Measurements from ENCODE around the gene SPHKAP.
"Not testable (repeated sequence)": the region's sequence is repeated elsewhere in the genome, so short reads cannot be mapped to it uniquely, and the experiment has no call there.

SPHKAP gene

GRCh38 chr2:228094377-228094921 is 87.0 kb downstream of the SPHKAP start:
- no peak for DNase-seq (ENCODE audit: low read depth)

GRCh38 chr2:228092056-228092455 is 89.4 kb downstream of the SPHKAP start:
- DNase-seq (ENCODE audit: low read depth), result no peak

- no peak for DNase-seq (ENCODE audit: low read depth)
Measured at GRCh38 chr2:228086561-228086960, 94.9 kb downstream of the SPHKAP start.

DNA sequence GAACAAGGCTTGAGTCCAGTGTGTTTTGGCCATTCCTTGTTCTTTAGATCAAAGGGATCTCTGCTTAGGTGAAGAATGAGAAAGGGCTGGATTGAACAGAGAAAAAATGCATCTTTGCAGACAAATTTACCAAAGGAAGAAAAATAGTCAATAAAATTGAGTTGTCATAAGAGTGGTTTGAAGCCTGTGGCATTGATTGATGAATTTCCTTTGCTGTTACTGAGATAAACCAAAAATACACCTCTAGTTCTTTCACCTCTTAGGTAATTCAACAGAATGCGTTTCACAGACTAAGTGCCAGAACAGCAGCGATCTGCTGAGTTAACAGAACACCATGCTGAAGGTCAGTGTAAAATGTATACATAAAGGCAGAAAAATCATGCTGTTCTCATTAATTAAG is 96.8 kb downstream of the SPHKAP start:
- DNase-seq (ENCODE audit: low read depth), result no peak

GRCh38 chr2:228083131-228083530 is 98.4 kb downstream of the SPHKAP start:
- no peak for DNase-seq (ENCODE audit: low read depth)

- no peak for DNase-seq (ENCODE audit: low read depth)
Measured at GRCh38 chr2:228082571-228082970, 98.9 kb downstream of the SPHKAP start.

- DNase-seq (ENCODE audit: low read depth), result no peak
Measured at GRCh38 chr2:228079194-228079593, 102.3 kb downstream of the SPHKAP start.

DNA sequence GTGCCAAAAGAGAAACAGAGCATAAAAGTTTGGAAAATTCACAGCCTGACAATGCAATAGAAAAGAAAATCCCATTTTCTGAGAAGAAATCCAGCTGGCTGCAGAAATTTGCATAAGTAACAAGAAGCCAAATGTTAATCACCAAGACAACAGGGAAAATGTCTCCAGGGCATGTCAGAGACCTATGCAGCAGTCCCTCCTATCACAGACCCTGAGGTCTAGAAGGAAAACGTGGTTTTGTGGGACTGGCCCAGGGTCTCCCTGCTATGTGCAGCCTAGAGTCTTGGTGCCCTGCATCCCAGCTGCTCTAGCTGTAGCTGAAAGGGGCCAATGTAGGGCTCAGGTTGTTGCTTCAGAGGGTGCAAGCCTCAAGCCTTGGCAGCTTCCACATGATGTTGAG is 104.8 kb downstream of the SPHKAP start:
- not testable (repeated sequence) for DNase-seq (ENCODE audit: low read depth)

- DNase-seq (ENCODE audit: low read depth), result no peak
Measured at GRCh38 chr2:228072669-228073068, 108.8 kb downstream of the SPHKAP start.

DNA sequence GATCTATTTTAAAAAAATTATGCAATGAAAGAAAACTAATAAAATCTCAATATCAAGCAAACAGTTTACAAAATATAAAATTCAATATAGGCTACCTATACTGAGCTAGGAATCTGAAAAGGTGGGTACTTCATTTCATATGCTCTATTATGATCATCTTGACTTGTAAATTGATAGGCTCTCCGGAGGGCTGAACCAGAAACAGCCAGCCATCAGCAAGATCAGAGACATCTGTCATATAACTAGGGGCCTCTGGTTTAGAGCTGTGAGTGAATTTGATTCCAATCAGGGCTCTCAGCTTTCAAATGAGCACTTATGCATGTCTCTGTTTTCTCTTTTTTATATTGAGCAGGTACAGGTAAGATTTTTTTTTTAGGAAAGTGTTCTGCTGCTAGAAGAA is 114.2 kb downstream of the SPHKAP start:
- no peak for DNase-seq (ENCODE audit: low read depth)

GRCh38 chr2:228066126-228066798 is 115.2 kb downstream of the SPHKAP start:
- DNase-seq (ENCODE audit: low read depth), result no peak

DNA sequence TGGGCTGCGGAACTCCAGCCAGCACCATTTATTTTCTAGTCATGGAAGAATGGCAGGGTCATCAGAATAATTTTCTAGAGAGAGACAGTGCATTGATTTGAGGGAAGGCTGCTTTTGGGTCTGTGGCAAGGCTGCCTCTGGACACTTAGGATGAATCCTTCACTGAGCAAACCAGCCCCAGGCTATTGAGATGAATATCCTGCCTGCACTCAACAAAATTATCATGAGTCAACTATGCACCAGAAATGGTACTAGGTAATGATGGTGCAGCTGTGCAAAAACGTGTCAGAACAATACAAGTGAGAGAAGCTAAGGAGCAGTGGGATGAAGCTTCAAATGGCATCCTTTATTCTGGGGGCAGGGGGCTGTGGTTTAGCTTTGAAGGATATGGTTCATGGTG is 115.8 kb downstream of the SPHKAP start:
- DNase-seq (ENCODE audit: low read depth), result no peak

DNA sequence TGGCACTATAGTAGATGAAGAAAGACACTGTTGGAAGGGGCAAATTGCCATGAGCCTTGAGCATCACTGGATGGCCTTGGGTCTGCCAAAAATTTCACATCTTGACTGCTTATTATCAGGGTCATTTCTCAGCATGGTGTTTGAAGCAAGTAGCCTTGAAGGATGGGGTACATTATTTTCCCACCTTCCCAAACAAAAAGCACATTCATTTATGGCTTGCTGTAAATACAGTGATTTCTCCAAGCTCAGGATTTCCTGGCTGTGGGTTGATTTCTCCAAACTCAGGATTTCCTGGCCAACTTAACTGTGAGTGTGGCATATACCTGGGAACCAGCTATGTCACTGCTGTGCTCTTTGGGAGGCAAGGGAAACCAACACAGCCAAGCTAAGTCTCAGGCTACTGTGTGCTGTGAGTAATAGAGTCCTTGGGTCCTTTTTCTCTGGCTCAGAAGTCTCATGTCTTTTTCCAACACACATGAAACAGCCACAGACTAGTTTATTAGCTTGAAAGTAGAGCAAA is 116.6 kb downstream of the SPHKAP start:
- no peak for DNase-seq (ENCODE audit: low read depth)

- no peak for DNase-seq (ENCODE audit: low read depth)
Measured at GRCh38 chr2:228064024-228064423, 117.5 kb downstream of the SPHKAP start.

DNA sequence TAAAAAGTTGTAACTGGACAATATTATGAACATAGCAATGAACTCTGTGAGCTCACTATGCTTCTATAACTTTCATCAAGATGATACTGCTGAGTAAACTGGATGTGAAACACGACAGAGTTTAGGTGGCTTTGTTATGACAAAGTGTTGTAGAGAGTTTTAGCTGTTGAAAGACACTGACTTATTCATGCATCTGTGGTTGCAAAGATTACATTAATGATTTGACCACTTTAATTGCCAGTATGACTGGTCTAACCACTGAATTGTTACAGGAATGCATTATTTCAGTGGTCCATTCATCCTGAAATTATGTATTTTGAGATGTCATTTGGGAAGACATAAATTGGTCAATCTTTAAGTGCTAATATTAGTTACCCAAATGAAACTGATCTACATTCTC is 117.9 kb downstream of the SPHKAP start:
- no peak for DNase-seq (ENCODE audit: low read depth)

- DNase-seq (ENCODE audit: low read depth), result no peak
Measured at GRCh38 chr2:228059735-228060134, 121.8 kb downstream of the SPHKAP start.

DNA sequence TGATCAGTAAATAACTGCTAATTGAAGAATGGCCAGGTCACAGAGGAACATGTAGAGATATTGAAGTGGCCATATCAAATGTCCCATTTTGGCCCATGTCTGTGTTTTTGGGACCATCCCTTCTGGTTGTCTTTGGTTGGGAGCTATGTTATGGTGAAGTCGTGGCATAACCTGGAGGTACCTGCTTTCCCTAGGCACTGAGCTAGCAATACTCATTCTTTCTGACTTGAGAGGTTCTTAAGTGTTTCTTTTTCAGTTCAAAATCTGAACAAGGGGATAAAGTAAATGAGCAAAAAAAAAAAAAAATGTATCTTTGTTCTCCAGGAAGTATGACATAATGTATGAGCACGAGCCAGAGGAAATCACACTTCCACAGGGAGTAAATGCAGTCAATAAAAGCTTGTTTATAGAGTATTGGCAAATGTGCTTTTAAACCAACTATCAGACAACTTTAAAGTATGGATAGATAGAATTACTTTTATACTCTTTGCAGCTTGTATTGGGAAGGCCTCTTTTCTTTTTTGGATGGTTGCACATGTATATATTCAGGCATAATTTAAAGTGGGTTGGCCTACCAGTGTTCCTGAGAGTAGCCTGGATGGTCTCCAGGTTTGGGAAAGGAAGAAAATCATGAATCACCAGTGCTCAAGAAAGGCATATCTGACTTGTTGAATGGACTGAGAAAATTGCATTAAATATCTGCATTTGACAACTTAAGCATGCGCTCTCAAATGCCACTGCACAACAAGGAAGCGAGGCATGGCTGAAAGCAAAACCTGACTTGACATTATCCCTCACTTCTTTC is 125.0 kb downstream of the SPHKAP start:
- DNase-seq (ENCODE audit: low read depth), result no peak

DNA sequence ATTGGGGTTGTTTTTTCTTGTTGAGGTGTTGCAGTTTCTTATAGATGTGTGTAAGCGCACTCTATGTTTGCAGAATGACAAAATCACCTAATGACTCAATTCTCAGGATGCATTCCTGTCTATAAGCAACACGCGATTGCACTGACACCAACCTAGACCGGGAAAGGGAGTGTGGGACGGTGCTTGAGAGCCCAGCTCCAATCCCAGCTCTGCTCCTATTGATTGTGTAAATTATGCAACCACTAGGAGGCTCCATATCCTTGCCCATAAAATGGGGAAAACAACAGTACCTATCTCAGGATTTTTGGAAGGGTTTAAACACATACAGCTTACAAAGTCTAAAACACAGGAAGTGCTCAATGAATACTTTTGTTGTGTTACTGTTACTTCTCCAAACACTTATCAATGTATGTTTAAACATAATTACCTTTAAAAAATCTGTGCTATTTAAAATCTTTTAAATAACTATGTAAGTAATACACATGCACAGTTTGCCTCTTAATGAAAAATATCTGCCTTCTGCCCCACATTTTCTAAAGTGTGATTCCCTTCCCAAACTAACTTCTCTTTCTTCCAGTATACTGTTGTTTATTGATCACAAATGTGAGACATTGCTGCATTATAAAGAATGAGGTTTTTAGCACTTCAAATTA is 132.5 kb downstream of the SPHKAP start:
- DNase-seq (ENCODE audit: low read depth), result no peak

DNA sequence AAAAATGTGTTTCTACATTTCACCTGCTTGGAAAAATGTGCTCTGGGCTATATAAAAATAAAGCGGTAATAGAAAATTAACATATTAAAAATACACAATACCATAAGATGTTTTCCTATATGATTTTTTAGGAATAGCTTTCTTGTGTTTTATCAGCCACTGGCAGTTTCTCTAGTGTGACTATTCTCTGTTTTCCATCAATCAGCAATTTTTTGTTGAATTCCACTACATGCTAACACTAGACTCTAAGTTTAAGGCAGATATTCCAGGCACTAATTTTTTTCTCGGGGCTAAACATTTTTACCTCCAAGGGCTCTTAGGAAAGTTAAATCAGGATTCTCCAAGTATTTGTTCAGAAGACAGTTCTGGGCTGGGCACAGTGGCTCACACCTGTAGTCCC is 140.5 kb downstream of the SPHKAP start:
- DNase-seq (ENCODE audit: low read depth), result no peak

GRCh38 chr2:228039752-228040534 is 141.5 kb downstream of the SPHKAP start:
- DNase-seq (ENCODE audit: low read depth), result no peak

DNA sequence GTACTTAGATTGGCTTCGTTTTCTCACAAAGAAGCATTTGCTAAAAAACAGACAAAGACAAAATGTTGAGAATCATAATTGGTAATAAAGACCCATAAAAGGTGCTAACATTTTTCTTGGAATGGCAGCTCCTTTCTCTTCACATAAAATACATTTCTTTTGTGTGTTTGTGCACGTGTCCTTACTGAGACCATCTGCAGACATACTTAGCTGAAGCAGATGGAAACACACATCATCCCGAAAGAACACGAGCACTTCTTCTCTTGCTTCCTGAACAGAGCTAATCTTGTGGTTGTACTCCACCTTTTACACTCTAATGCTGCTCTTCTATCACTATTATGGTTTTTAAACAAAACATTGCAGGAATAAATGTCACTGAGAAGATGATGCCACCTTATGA is 142.5 kb downstream of the SPHKAP start:
- DNase-seq (ENCODE audit: low read depth), result no peak

GRCh38 chr2:228037915-228038314 is 143.6 kb downstream of the SPHKAP start:
- no peak for DNase-seq (ENCODE audit: low read depth)
